WTC11 (cell line): Measurements from ENCODE around the gene ARHGEF28. TPM values are rescaled to one million over a fixed set of nuclear protein-coding genes. Genes with fewer than 3 reads are reported as not detected.

Experiments used
- ATAC-seq: fragments of 200-7000 bp; cut with Tn5 transposase; 2 replicates; pipeline ENCODE4 v1.10.0; 2021; ENCODE audit warnings: mild to moderate bottlenecking, moderate library complexity
- CTCF ChIA-PET: fragments of 300-600 bp; sonication (Branson Sonifier 250); formaldehyde crosslinking; loops from one replicate; lab custom pipeline; 2021; ENCODE audit warnings: antibody characterized with exemption; lab: Charles Lee
- POLR2A ChIA-PET: fragments of 350-600 bp; sonication (Branson Sonifier 250); formaldehyde crosslinking; loops from one replicate; lab custom pipeline; 2021; ENCODE audit warnings: antibody characterized with exemption; lab: Charles Lee
- DNase-seq: peaks from one replicate; pipeline ENCODE4 v3.0.0; 2021; ENCODE audit warnings: low spot score
- H3K27ac Mint-ChIP-seq: 2 replicates; pipeline ENCODE4 v1.8.0; 2021; ENCODE audit warnings: mixed read lengths
- H3K27me3 Mint-ChIP-seq: 2 replicates; pipeline ENCODE4 v1.8.0; 2021; ENCODE audit warnings: low read depth, mild to moderate bottlenecking, moderate library complexity, mixed read lengths
- H3K36me3 Mint-ChIP-seq: 2 replicates; pipeline ENCODE4 v1.8.0; 2021; ENCODE audit warnings: mixed read lengths
- H3K4me1 Mint-ChIP-seq: 2 replicates; pipeline ENCODE4 v1.8.0; 2022; ENCODE audit warnings: mixed read lengths
- H3K4me3 Mint-ChIP-seq: 2 replicates; pipeline ENCODE4 v1.8.0; 2021; ENCODE audit warnings: mild to moderate bottlenecking, moderate library complexity, mixed read lengths
- H3K9me3 Mint-ChIP-seq: 2 replicates; pipeline ENCODE4 v1.8.0; 2021; ENCODE audit warnings: mixed read lengths
- AFF4 ChIP-seq: sonication (generic); formaldehyde crosslinking; IDR thresholded peaks from 2 replicates; pipeline ENCODE4 v1.8.1; 2023; ENCODE audit warnings: mild to moderate bottlenecking, missing genetic modification reagents, borderline replicate concordance
- AR ChIP-seq: fragments of 250-450 bp; sonication (Bioruptor Pico); IDR thresholded peaks from 2 replicates; pipeline ENCODE4 v1.9.0; 2021; ENCODE audit warnings: mild to moderate bottlenecking
- ATF3 ChIP-seq: sonication (generic); formaldehyde crosslinking; conservative IDR thresholded peaks from 2 replicates; pipeline ENCODE4 v1.8.1; 2022; ENCODE audit warnings: mild to moderate bottlenecking, missing genetic modification reagents
- ATF6 ChIP-seq: sonication (generic); formaldehyde crosslinking; IDR thresholded peaks from 2 replicates; pipeline ENCODE4 v1.8.1; 2023; ENCODE audit warnings: mild to moderate bottlenecking, missing genetic modification reagents
- CBFB ChIP-seq: sonication (generic); formaldehyde crosslinking; IDR thresholded peaks from 2 replicates; pipeline ENCODE4 v1.8.1; 2022; ENCODE audit warnings: mild to moderate bottlenecking, low read depth, missing genetic modification reagents
- CDX4 ChIP-seq: fragments of 250-450 bp; sonication (Bioruptor Pico); IDR thresholded peaks from 2 replicates; pipeline ENCODE4 v1.9.0; 2021; ENCODE audit warnings: moderate library complexity, mild to moderate bottlenecking, inconsistent platforms, borderline replicate concordance
- CTCF ChIP-seq: fragments of 200-600 bp; IDR thresholded peaks from 2 replicates; pipeline ENCODE4 v1.8.0; 2022; ENCODE audit warnings: antibody characterized with exemption
- E2F4 ChIP-seq: sonication (generic); formaldehyde crosslinking; IDR thresholded peaks from 2 replicates; pipeline ENCODE4 v1.8.1; 2022; ENCODE audit warnings: low read depth, mild to moderate bottlenecking, moderate library complexity, missing genetic modification reagents, borderline replicate concordance
- EMX1 ChIP-seq: fragments of 250-450 bp; sonication (Bioruptor Pico); IDR thresholded peaks from 2 replicates; pipeline ENCODE4 v1.8.0; 2021; ENCODE audit warnings: mild to moderate bottlenecking
- GABPB1 ChIP-seq: sonication (generic); formaldehyde crosslinking; IDR thresholded peaks from 2 replicates; pipeline ENCODE4 v1.8.1; 2023; ENCODE audit warnings: mild to moderate bottlenecking, missing genetic modification reagents
- GRHL2 ChIP-seq: fragments of 250-450 bp; sonication (Bioruptor Pico); IDR thresholded peaks from 2 replicates; pipeline ENCODE4 v1.8.0; 2022; ENCODE audit warnings: mild to moderate bottlenecking, moderate library complexity; ENCODE audit not compliant: insufficient replicate concordance, severe bottlenecking
- IRF1 ChIP-seq: sonication (generic); formaldehyde crosslinking; IDR thresholded peaks from 2 replicates; pipeline ENCODE4 v1.8.0; 2023; ENCODE audit warnings: missing genetic modification reagents
- MXD4 ChIP-seq: fragments of 250-450 bp; sonication (Bioruptor Pico); IDR thresholded peaks from 2 replicates; pipeline ENCODE4 v1.8.0; 2021; ENCODE audit warnings: mild to moderate bottlenecking, moderate library complexity, borderline replicate concordance
- MYBL2 ChIP-seq: sonication (generic); formaldehyde crosslinking; IDR thresholded peaks from 2 replicates; pipeline ENCODE4 v1.8.1; 2023; ENCODE audit warnings: mild to moderate bottlenecking, moderate library complexity, missing genetic modification reagents
- NFATC4 ChIP-seq: fragments of 250-450 bp; sonication (Bioruptor Pico); IDR thresholded peaks from 2 replicates; pipeline ENCODE4 v1.9.0; 2021; ENCODE audit warnings: mild to moderate bottlenecking
- NFYB ChIP-seq: sonication (generic); formaldehyde crosslinking; conservative IDR thresholded peaks from 2 replicates; pipeline ENCODE4 v1.8.0; 2022; ENCODE audit warnings: low read depth, missing genetic modification reagents
- TEAD1 ChIP-seq: sonication (generic); formaldehyde crosslinking; IDR thresholded peaks from 2 replicates; pipeline ENCODE4 v1.8.0; 2022; ENCODE audit warnings: mild to moderate bottlenecking, missing genetic modification reagents
- USF2 ChIP-seq: sonication (generic); formaldehyde crosslinking; IDR thresholded peaks from 2 replicates; pipeline ENCODE4 v1.8.1; 2023; ENCODE audit warnings: mild to moderate bottlenecking, missing genetic modification reagents, moderate library complexity
- ZNF281 ChIP-seq: sonication (generic); formaldehyde crosslinking; IDR thresholded peaks from 2 replicates; pipeline ENCODE4 v1.8.0; 2023; ENCODE audit warnings: mild to moderate bottlenecking, missing genetic modification reagents
- total RNA-seq: library from RNA; stranded (reverse); gene quantifications from 3 replicates; pipeline ENCODE4 v1.2.3, GENCODE V29; 2021

The ARHGEF28 gene
- total RNA-seq, 1 experiment from 2014 or later = 0.96 TPM

GRCh38 chr5:73619606-73620333, 6.2 kb upstream of the ARHGEF28 start:
- DNase-seq = no peak
- H3K9me3 Mint-ChIP-seq = no peaks in the 10 kb centered on the region
- no peak for TF ChIP-seq AFF4 (CRISPR knock-in tag)
- no peak for TF ChIP-seq TEAD1 (CRISPR knock-in tag)
- no peak for TF ChIP-seq ATF3 (CRISPR knock-in tag)
- no peak for TF ChIP-seq EMX1 (CRISPR knock-in tag)
- TF ChIP-seq GABPB1 (CRISPR knock-in tag) = no peak
- TF ChIP-seq USF2 = no peak
- no peak for TF ChIP-seq CBFB (CRISPR knock-in tag)
- TF ChIP-seq MXD4 (CRISPR knock-in tag) = no peak
- TF ChIP-seq AR (CRISPR knock-in tag) = no peak
- TF ChIP-seq MYBL2 (CRISPR knock-in tag) = no peak
- TF ChIP-seq NFATC4 (CRISPR knock-in tag) = no peak
- TF ChIP-seq ATF6 = no peak
- TF ChIP-seq GRHL2 (CRISPR knock-in tag) = no peak
- no peak for TF ChIP-seq CDX4
- TF ChIP-seq ZNF281 (CRISPR knock-in tag) = no peak
- TF ChIP-seq E2F4 (CRISPR knock-in tag) = no peak
- TF ChIP-seq NFYB = no peak
- no peak for TF ChIP-seq IRF1 (CRISPR knock-in tag)
- TF ChIP-seq CTCF = no peak
- TF ChIP-seq, all 79 proteins: peak for 0
- Mint-ChIP-seq H3K27me3 (no peaks in the 10 kb centered on the region), H3K4me1 (peaks cover 33% of the 10 kb centered on the region), H3K27ac (no peak overlapping the region), H3K4me3 (no peak overlapping the region), H3K36me3 (no peaks in the 10 kb centered on the region)
- ChIA-PET CTCF (no interaction called here), POLR2A (no interaction called here)
- no peak for ATAC-seq
